ENCODE measurements around the gene EIF4E1B. TPM values are rescaled to one million over a fixed set of nuclear protein-coding genes. Genes with fewer than 3 reads are reported as not detected.

Gene EIF4E1B
- polyA plus RNA-seq, 3 donors = 0.09 TPM; not detected in 2

Other genes with a start within 250 kb of the EIF4E1B start
- 10 to 100 TPM; 28.1 to 32.4 (median 28.5) TPM for gene NOP16, start 242.1 kb upstream of the EIF4E1B start, polyA plus RNA-seq (ENCODE audit: insufficient read length in 3 of 3)
- gene HIGD2A, start 241.9 kb upstream of the EIF4E1B start, polyA plus RNA-seq (ENCODE audit: insufficient read length in 3 of 3) = 100 to 1,000 TPM in 2 of 3 donors, 10 to 100 TPM in 1; 98.0 to 120 (median 112) TPM
- 10 to 100 TPM; 46.6 to 57.0 (median 54.7) TPM for gene CLTB, start 214.1 kb upstream of the EIF4E1B start, polyA plus RNA-seq (ENCODE audit: insufficient read length in 3 of 3)
- 10 to 100 TPM; 47.2 to 50.4 (median 47.5) TPM for gene FAF2, start 182.3 kb upstream of the EIF4E1B start, polyA plus RNA-seq (ENCODE audit: insufficient read length in 3 of 3)
- gene RNF44, start 93.3 kb upstream of the EIF4E1B start, polyA plus RNA-seq (ENCODE audit: insufficient read length in 3 of 3) = 10 to 100 TPM; 42.6 to 81.9 (median 56.1) TPM
- 10 to 100 TPM; 21.5 to 25.8 (median 24.4) TPM for gene CDHR2, start 81.3 kb upstream of the EIF4E1B start, polyA plus RNA-seq (ENCODE audit: insufficient read length in 3 of 3)
- 1 to 10 TPM; 1.4 to 2.3 (median 2.2) TPM for gene GPRIN1, start 20.5 kb upstream of the EIF4E1B start, polyA plus RNA-seq (ENCODE audit: insufficient read length in 3 of 3)
- gene SNCB, start 141 bp upstream of the EIF4E1B start, polyA plus RNA-seq (ENCODE audit: insufficient read length in 3 of 3) = under 1 TPM in 1 of 3 donors, not detected in 2; 0.42 TPM
- gene TSPAN17, start 16.8 kb downstream of the EIF4E1B start, polyA plus RNA-seq (ENCODE audit: insufficient read length in 3 of 3) = 10 to 100 TPM; 27.7 to 36.1 (median 32.8) TPM
- under 1 TPM; 0.09 to 0.42 (median 0.19) TPM for gene UNC5A, start 179.9 kb downstream of the EIF4E1B start, polyA plus RNA-seq (ENCODE audit: insufficient read length in 3 of 3)

Measured in renal cortex interstitium (tissue), 3 donors.